Endothelial cell of umbilical vein (primary cell): ENCODE results near the gene CENPP. TPM values are rescaled to one million over a fixed set of nuclear protein-coding genes. Genes with fewer than 3 reads are reported as not detected.

Experiments used
- BruUV-seq: library from RNA; stranded (reverse); fragments of 400-500 nt; replicated peaks from 2 replicates; lab custom pipeline; 2021; lab: Mats Ljungman, UMichigan
- CTCF ChIA-PET: fragments of 300-600, 350-600 bp; sonication (Branson Sonifier 250); formaldehyde crosslinking; loops from one replicate; lab custom pipeline; 2021; ENCODE audit warnings: antibody characterized with exemption, inconsistent platforms; lab: Charles Lee
- POLR2A ChIA-PET: fragments of 300-600, 350-600 bp; sonication (Branson Sonifier 250); formaldehyde crosslinking; loops from one replicate; lab custom pipeline; 2021; ENCODE audit warnings: antibody characterized with exemption, inconsistent platforms; lab: Charles Lee
- DNase-seq: peaks from one replicate; pipeline ENCODE4 v3.0.0-alpha.2; 2011; ENCODE audit warnings: low read depth, low spot score
- FAIRE-seq: peaks from 2 replicates; lab custom pipeline; 2011; peaks lifted over from hg19 to GRCh38; lab: Jason Lieb, UNC
- H2AFZ ChIP-seq: 2 replicates; pipeline ENCODE4 v1.6.0; 2012; ENCODE audit warnings: low read depth, low read length, control low read depth, inconsistent platforms
- H3K27ac ChIP-seq: 2 replicates; pipeline ENCODE4 v1.5.1; 2011; ENCODE audit warnings: low read depth, mild to moderate bottlenecking, control low read depth, low read length, moderate library complexity; ENCODE audit not compliant: insufficient read depth
- H3K27me3 ChIP-seq, 2 experiments: 2 replicates each; pipeline versions ENCODE4 v1.6.0 to v1.6.1; 2011; ENCODE audit warnings: low read length in 2 of 2, mixed read lengths in 1 of 2; ENCODE audit not compliant: control insufficient read depth in 2 of 2, insufficient read depth in 2 of 2
- H3K36me3 ChIP-seq, 2 experiments: 2 replicates in 1 of 2; 3 replicates in 1 of 2; pipeline ENCODE4 v1.5.1; 2011; ENCODE audit warnings: low read length in 2 of 2, mild to moderate bottlenecking in 1 of 2, moderate library complexity in 1 of 2; ENCODE audit not compliant: control insufficient read depth in 2 of 2, insufficient read depth in 2 of 2; ENCODE audit errors: extremely low read depth in 1 of 2
- H3K4me1 ChIP-seq: 3 replicates; pipeline ENCODE4 v1.5.1; 2011; ENCODE audit warnings: mild to moderate bottlenecking, low read length; ENCODE audit not compliant: control insufficient read depth, insufficient read depth; ENCODE audit errors: extremely low read depth
- H3K4me2 ChIP-seq: 2 replicates; pipeline ENCODE4 v1.6.1; 2011; ENCODE audit warnings: low read length, control low read depth, mixed read lengths; ENCODE audit not compliant: insufficient read depth
- H3K4me3 ChIP-seq, 3 experiments: fragments of 200-600 bp in 1 of 3; sonication (generic), shearing (Covaris generic) in 1 of 3; replicated peaks in 1 of 3; 2 replicates each; pipeline ENCODE4 v1.5.1; 2011 to 2016; ENCODE audit warnings: control low read depth in 3 of 3, low read length in 3 of 3, mild to moderate bottlenecking in 2 of 3, inconsistent platforms in 1 of 3, low read depth in 1 of 3, moderate library complexity in 1 of 3; ENCODE audit not compliant: insufficient read depth in 1 of 3
- H3K79me2 ChIP-seq: 2 replicates; pipeline ENCODE4 v1.6.0; 2012; ENCODE audit warnings: low read length, inconsistent platforms; ENCODE audit not compliant: control insufficient read depth, insufficient read depth
- H3K9ac ChIP-seq: replicated peaks from 2 replicates; pipeline ENCODE3; 2011; ENCODE audit warnings: low read length, control low read depth; ENCODE audit not compliant: insufficient read depth; ENCODE audit errors: extremely low read depth
- H3K9me1 ChIP-seq: replicated peaks from 3 replicates; pipeline ENCODE4 v1.6.0; 2011; ENCODE audit warnings: mild to moderate bottlenecking, low read length; ENCODE audit not compliant: control insufficient read depth, insufficient read depth; ENCODE audit errors: extremely low read depth
- H3K9me3 ChIP-seq: replicated peaks from 2 replicates; pipeline ENCODE4 v1.5.1; 2012; ENCODE audit warnings: low read length, inconsistent platforms; ENCODE audit not compliant: control insufficient read depth, insufficient read depth
- H4K20me1 ChIP-seq: replicated peaks from 2 replicates; pipeline ENCODE3; 2011; ENCODE audit warnings: mild to moderate bottlenecking, low read length; ENCODE audit not compliant: control insufficient read depth, insufficient read depth; ENCODE audit errors: extremely low read depth
- CTCF ChIP-seq, 2 donors: IDR thresholded peaks; 1 replicate in 1 of 2; 2 replicates in 1 of 2; pipeline ENCODE4 v1.5.1; 2011; ENCODE audit warnings: low read length in 2 of 2, mild to moderate bottlenecking in 2 of 2, moderate library complexity in 2 of 2, control low read depth in 1 of 2, inconsistent platforms in 1 of 2, low read depth in 1 of 2; ENCODE audit not compliant: insufficient read depth in 1 of 2; ENCODE audit errors: extremely low read depth in 1 of 2
- EZH2 ChIP-seq: IDR thresholded peaks from 2 replicates; pipeline ENCODE4 v1.6.1; 2012; ENCODE audit warnings: borderline replicate concordance, low read depth, mild to moderate bottlenecking, moderate library complexity, low read length, inconsistent platforms; ENCODE audit not compliant: severe bottlenecking
- FOS ChIP-seq: IDR thresholded peaks from 2 replicates; pipeline ENCODE4 v1.6.1; 2011; ENCODE audit warnings: mild to moderate bottlenecking, low read length, moderate library complexity, borderline replicate concordance; ENCODE audit not compliant: insufficient read depth
- GATA2 ChIP-seq: IDR thresholded peaks from 2 replicates; pipeline ENCODE4 v1.7.0; 2011; ENCODE audit warnings: low read depth, mild to moderate bottlenecking, moderate library complexity, mixed read lengths, low read length; ENCODE audit not compliant: insufficient read length, insufficient read depth
- JUN ChIP-seq: IDR thresholded peaks from 2 replicates; pipeline ENCODE4 v1.6.1; 2011; ENCODE audit warnings: borderline replicate concordance, low read depth; ENCODE audit not compliant: insufficient read length, insufficient read depth
- MAX ChIP-seq: IDR thresholded peaks from 2 replicates; pipeline ENCODE4 v1.6.1; 2011; ENCODE audit not compliant: insufficient read depth, insufficient read length
- MYC ChIP-seq: IDR thresholded peaks from one replicate; pipeline ENCODE4 v1.6.1; 2011; ENCODE audit warnings: mild to moderate bottlenecking, low read depth, low read length
- POLR2A ChIP-seq: IDR thresholded peaks from 2 replicates; pipeline ENCODE4 v1.6.1; 2012; ENCODE audit warnings: low read depth, mild to moderate bottlenecking, control low read depth, low read length
- POLR2AphosphoS5 ChIP-seq: IDR thresholded peaks from 2 replicates; pipeline ENCODE4 v1.6.1; 2012; ENCODE audit warnings: low read depth, mild to moderate bottlenecking, control low read depth, low read length, moderate library complexity; ENCODE audit not compliant: insufficient read depth
- dilution Hi-C: fragments of 300-500 bp; cut with MboI; formaldehyde crosslinking; loops from one replicate; pipeline ENCODE4 v1.15.0; 2019; ENCODE audit warnings: low sequenced_read_pairs; ENCODE audit not compliant: extremely low pct_ligation_motif_present
- intact Hi-C: fragments of 100-400 bp; cut with micrococcal nuclease; formaldehyde crosslinking; loops from one replicate; pipeline ENCODE4 v1.10.0; 2022
- polyA plus RNA-seq, 4 experiments: library from polyadenylated mRNA; depleted of rRNA in 3 of 4; stranded (reverse) in 3 of 4; unstranded in 1 of 4; fragments of >200 nt; gene quantifications; 2 replicates each; pipeline versions ENCODE4 v1.2.1 to v1.2.3, GENCODE V29; 2011 to 2012; ENCODE audit warnings: missing spikeins in 1 of 4
- total RNA-seq: library from RNA; stranded (reverse); gene quantifications from 2 replicates; pipeline ENCODE4 v1.2.3, GENCODE V29; 2021

CENPP gene
- total and polyA plus RNA-seq, 2 donors (not counting 3 experiments of a cell fraction or from before 2014, with no cell fraction given), result 1.2 to 12.0 TPM

- H3K27ac ChIP-seq, result peak overlapping the region; percentile 97
- peak overlapping the region; percentile 97 for H3K9ac ChIP-seq
- H3K4me3 ChIP-seq, result peak overlapping the region; percentile 50 to 83 (median 71)
- peaks cover 57% of the 10 kb centered on the region for H3K79me2 ChIP-seq
- ChIA-PET CTCF (interaction anchor here (1.2 kb wide), 2 partner anchors 48 to 122 kb away, joined by 3 read pairs; no protein-coding TSS in a partner anchor), POLR2A (no interaction called here)
- H2AFZ ChIP-seq, result no peak overlapping the region
- BruUV-seq, result TSS peak; percentile 29
- dilution Hi-C loops, result no loop called here
- peaks cover 16% of the 10 kb centered on the region for H3K4me1 ChIP-seq
- H3K9me3 ChIP-seq, result no peaks in the 10 kb centered on the region
- H3K4me2 ChIP-seq, result peak overlapping the region; percentile 69
- intact Hi-C loops, result no loop called here
- TF ChIP-seq GATA2, result no peak
- peak; percentile 37 for TF ChIP-seq POLR2A
- FAIRE-seq (peak; percentile 60), DNase-seq (peak; percentile 4)
- H4K20me1 ChIP-seq, result peaks cover 4% of the 10 kb centered on the region
- H3K9me1 ChIP-seq, result no peaks in the 10 kb centered on the region
- H3K27me3 ChIP-seq, result no peaks in the 10 kb centered on the region
- peaks cover 0 to 4% of the 10 kb centered on the region in 2 experiments for H3K36me3 ChIP-seq
Measured at GRCh38 chr9:92668746-92669526, 343.2 kb downstream of the CENPP start.

GRCh38 chr9:92669527-92669889 is 343.8 kb downstream of the CENPP start:
- Histone ChIP-seq H3K9me1 (no peaks in the 10 kb centered on the region), H3K4me3 (peak overlapping the region; percentile 50 to 83 (median 71)), H3K9ac (peak overlapping the region; percentile 97), H3K4me2 (peak overlapping the region; percentile 69), H3K36me3 (peaks cover 0 to 4% of the 10 kb centered on the region in 2 experiments), H3K4me1 (peaks cover 16% of the 10 kb centered on the region), H2AFZ (peak overlapping the region; percentile 29), H3K79me2 (peaks cover 52% of the 10 kb centered on the region), H3K27me3 (no peaks in the 10 kb centered on the region), H3K27ac (peak overlapping the region; percentile 97), H3K9me3 (no peaks in the 10 kb centered on the region), H4K20me1 (peaks cover 4% of the 10 kb centered on the region)
- FAIRE-seq (peak; percentile 55), DNase-seq (peak; percentile 45)
- dilution Hi-C loops (no loop called here), intact Hi-C loops (no loop called here)
- POLR2A ChIA-PET, result interaction anchor here (0.9 to 2.1 kb wide), 3 partner anchors 94 to 426 kb away, joined by 3 to 6 read pairs (median 3); partner anchors contain the start of genes BICD2, CARD19 and CENPP
- CTCF ChIA-PET, result interaction anchor here (1.0 to 1.6 kb wide), 3 partner anchors 15 to 44 kb away, joined by 3 to 5 read pairs (median 4); no protein-coding TSS in a partner anchor
- TF ChIP-seq POLR2A (no peak), JUN (no peak), POLR2AphosphoS5 (no peak), CTCF (IDR thresholded peaks at IDR 0.05; ENCODE audit: extremely low read depth in 1 of 2, insufficient read depth in 1 of 2, low read depth in 1 of 2, low read length in 2 of 2) (no peak), EZH2 (no peak), MAX (no peak), FOS (no peak), GATA2 (no peak), MYC (no peak)
- no TSS peak for BruUV-seq
